ENCODE measurements around the gene SPINK1. TPM values are rescaled to one million over a fixed set of nuclear protein-coding genes. Genes with fewer than 3 reads are reported as not detected.

The SPINK1 gene
- total RNA-seq, 1 experiment from 2014 or later = 4.5 TPM

- intact Hi-C loops (cut with micrococcal nuclease) = loop anchor here (1.0 to 5.0 kb wide), 2 partner anchors 78 to 250 kb away; no protein-coding TSS in a partner anchor
- CTCF ChIA-PET = interaction anchor here (0.8 to 4.0 kb wide), 6 partner anchors 10 to 873 kb away, joined by 3 to 34 read pairs (median 4); no protein-coding TSS in a partner anchor
- TF ChIP-seq YY1 (IDR thresholded peaks at IDR 0.05; ENCODE audit: extremely low read depth, insufficient replicate concordance, low read depth, low read length) (no peak), SP1 (IDR thresholded peaks at IDR 0.05; ENCODE audit: low read depth) (no peak), REST (IDR thresholded peaks at IDR 0.05; ENCODE audit: low read depth) (no peak), EZH2 (IDR thresholded peaks at IDR 0.05) (no peak), ZFX (IDR thresholded peaks at IDR 0.05) (no peak), ZNF274 (IDR thresholded peaks at IDR 0.05; ENCODE audit: low read depth, low read length) (no peak), JUND (IDR thresholded peaks at IDR 0.05) (no peak), CTCF (IDR thresholded peaks at IDR 0.05 in 2 of 3, conservative IDR thresholded peaks at IDR 0.05 in 1 of 3; ENCODE audit: borderline replicate concordance in 1 of 3, insufficient read depth in 1 of 3, low read depth in 2 of 3, low read length in 2 of 3) (peak; percentile 57 to 81 (median 76); a peak in 5 of 6 replicates), RAD21 (IDR thresholded peaks at IDR 0.05; ENCODE audit: low read depth) (peak; percentile 71), ZBTB33 (IDR thresholded peaks at IDR 0.05; ENCODE audit: extremely low read depth, insufficient replicate concordance, low read length) (no peak), ATF3 (IDR thresholded peaks at IDR 0.05) (no peak), TCF7L2 (IDR thresholded peaks at IDR 0.05; ENCODE audit: borderline replicate concordance, extremely low read depth, insufficient read depth, insufficient read length) (no peak), CBX3 (IDR thresholded peaks at IDR 0.05; ENCODE audit: low read depth) (no peak), ELF1 (IDR thresholded peaks at IDR 0.05; ENCODE audit: borderline replicate concordance, low read depth) (no peak)
- H3K4me1 ChIP-seq (ENCODE audit: control insufficient read depth in 1 of 2, insufficient read depth in 2 of 2, low read length in 2 of 2) = no peaks in the 10 kb centered on the region
- H3K9ac ChIP-seq (ENCODE audit: low read length) = no peak overlapping the region
- ATAC-seq (peak; percentile 78), DNase-seq (ENCODE audit: low read depth, low spot score) (peak; percentile 47)
- H3K4me3 ChIP-seq (replicated peaks in 1 of 2; ENCODE audit: low read depth in 1 of 2, low read length in 2 of 2) = no peak overlapping the region
- no peak overlapping the region for H3K4me2 ChIP-seq (ENCODE audit: low read length)
- POLR2A ChIA-PET = no interaction called here
- H3K27me3 ChIP-seq (ENCODE audit: insufficient read depth, low read length) = peaks cover 5% of the 10 kb centered on the region; the same call in 1 of the 2 replicates
- RAD21 ChIA-PET (ENCODE audit: low non-redundant PET in 1 of 2, low total read pairs in 2 of 2, uncharacterized antibody in 2 of 2, unreplicated experiment in 2 of 2) = no interaction called here
- H2AFZ ChIP-seq (ENCODE audit: low read depth, low read length, poor library complexity, severe bottlenecking) = no peak overlapping the region
- no TSS peak for BruUV-seq (replicated peaks)
- no peaks in the 10 kb centered on the region for H3K36me3 ChIP-seq (ENCODE audit: control insufficient read depth in 1 of 2, insufficient read depth in 2 of 2, low read length in 2 of 2)
- no peaks in the 10 kb centered on the region for H3K9me3 ChIP-seq (ENCODE audit: control insufficient read depth in 1 of 2, insufficient read depth in 1 of 2, low read depth in 1 of 2, low read length in 2 of 2)
- no peak overlapping the region for H3K27ac ChIP-seq (ENCODE audit: low read depth, low read length)
- H4K20me1 ChIP-seq (ENCODE audit: insufficient read depth) = no peaks in the 10 kb centered on the region
- no peaks in the 10 kb centered on the region for H3K79me2 ChIP-seq (ENCODE audit: insufficient read depth, low read length)
- no peaks in the 10 kb centered on the region for H3K9me2 ChIP-seq (ENCODE audit: insufficient read depth)
These were observed 26.0 kb upstream of the SPINK1 start for GRCh38 chr5:147857302-147858129.
